Esophagus (tissue), 2 donors: Measurements from ENCODE around the gene TOGARAM2. TPM values are rescaled to one million over a fixed set of nuclear protein-coding genes. Genes with fewer than 3 reads are reported as not detected.

Experiments used
- H3K27ac ChIP-seq, 2 donors: one replicate each; pipeline ENCODE4 v1.5.1; 2013; ENCODE audit warnings: low read depth in 2 of 2, mild to moderate bottlenecking in 2 of 2, inconsistent platforms in 1 of 2, low read length in 1 of 2, moderate library complexity in 1 of 2
- H3K27me3 ChIP-seq, 2 donors: one replicate each; pipeline ENCODE4 v1.6.1; 2013; ENCODE audit warnings: low read length in 2 of 2, control low read depth in 1 of 2, mild to moderate bottlenecking in 1 of 2; ENCODE audit not compliant: insufficient read depth in 2 of 2, control insufficient read depth in 1 of 2
- H3K36me3 ChIP-seq, 2 donors: one replicate each; pipeline ENCODE4 v1.6.1; 2013; ENCODE audit warnings: low read length in 1 of 2; ENCODE audit not compliant: control insufficient read depth in 2 of 2, insufficient read depth in 2 of 2
- H3K4me1 ChIP-seq, 2 donors: one replicate each; pipeline ENCODE4 v1.6.1; 2013; ENCODE audit warnings: low read length in 1 of 2; ENCODE audit not compliant: control insufficient read depth in 2 of 2, insufficient read depth in 2 of 2
- H3K4me3 ChIP-seq, 2 donors: one replicate each; pipeline ENCODE4 v1.5.1; 2013; ENCODE audit warnings: low read length in 2 of 2, mild to moderate bottlenecking in 2 of 2, low read depth in 1 of 2, moderate library complexity in 1 of 2
- H3K9me3 ChIP-seq, 2 donors: one replicate each; pipeline ENCODE4 v1.6.1; 2013; ENCODE audit warnings: mild to moderate bottlenecking in 2 of 2, low read depth in 1 of 2, low read length in 1 of 2, moderate library complexity in 1 of 2; ENCODE audit not compliant: control insufficient read depth in 2 of 2, insufficient read depth in 1 of 2
- WGBS, 2 donors: extraction: QIAGEN DNeasy Blood & Tissue Kit; methylation state at CpG; one replicate each; pipeline ENCODE4 v1.1.7; 2013; 5-methylcytosine and 5-hydroxymethylcytosine counted together
- polyA plus RNA-seq, 2 donors: library from polyadenylated mRNA; stranded (reverse); fragments of 200-250 nt; gene quantifications; one replicate each; pipeline ENCODE4 v1.2.3, GENCODE V29; 2013
- donor health status: healthy with polysubstance abuse.
- donor health status: Bipolar disorder and iron deficiency.

Gene TOGARAM2
- polyA plus RNA-seq, 2 donors, result 0.42 to 1.8 TPM

GRCh38 chr2:29006092-29006979 lies 25.2 kb downstream of the TOGARAM2 start:
- Histone ChIP-seq H3K27ac (no peak overlapping the region), H3K4me3 (no peak overlapping the region), H3K4me1 (peaks cover 5 to 7% of the 10 kb centered on the region in 2 donors), H3K27me3 (no peaks in the 10 kb centered on the region), H3K9me3 (peaks cover 0 to 11% of the 10 kb centered on the region in 2 donors), H3K36me3 (no peaks in the 10 kb centered on the region)
- WGBS, 2 donors, result 70 to 79% methylated on average over 12 of the region's 12 CpGs

GRCh38 chr2:29006980-29007301 lies 25.8 kb downstream of the TOGARAM2 start:
- Histone ChIP-seq H3K27me3 (no peaks in the 10 kb centered on the region), H3K4me3 (no peak overlapping the region), H3K27ac (no peak overlapping the region), H3K4me1 (peaks cover 5 to 12% of the 10 kb centered on the region in 2 donors), H3K9me3 (peaks cover 0 to 11% of the 10 kb centered on the region in 2 donors), H3K36me3 (no peaks in the 10 kb centered on the region)
- 93% methylated on average over 2 of the region's 2 CpGs for WGBS, 2 donors

- no peaks in the 10 kb centered on the region for H3K27me3 ChIP-seq
- H3K36me3 ChIP-seq, result no peaks in the 10 kb centered on the region
- peaks cover 5 to 18% of the 10 kb centered on the region in 2 donors for H3K4me1 ChIP-seq
- peak overlapping the region in 1 of 2 donors; percentile 11 for H3K27ac ChIP-seq
- H3K4me3 ChIP-seq, result no peak overlapping the region
- WGBS, 2 donors, result 86 to 89% methylated on average over 9 of the region's 9 CpGs
- peaks cover 0 to 11% of the 10 kb centered on the region in 2 donors for H3K9me3 ChIP-seq
Observed at GRCh38 chr2:29009270-29009669, 28.2 kb downstream of the TOGARAM2 start.

- Histone ChIP-seq H3K27me3 (no peaks in the 10 kb centered on the region), H3K9me3 (peaks cover 0 to 10% of the 10 kb centered on the region in 2 donors), H3K4me3 (no peak overlapping the region), H3K27ac (peak overlapping the region; percentile 14 to 42), H3K36me3 (no peaks in the 10 kb centered on the region), H3K4me1 (peaks cover 5 to 20% of the 10 kb centered on the region in 2 donors)
- 82 to 83% methylated on average over 25 to 26 of the region's 26 CpGs for WGBS, 2 donors
Observed at GRCh38 chr2:29009711-29010677, 28.9 kb downstream of the TOGARAM2 start.

- Histone ChIP-seq H3K4me1 (peaks cover 5 to 18% of the 10 kb centered on the region in 2 donors), H3K4me3 (no peak overlapping the region), H3K27ac (peak overlapping the region; percentile 38 to 72), H3K9me3 (peaks cover 0 to 7% of the 10 kb centered on the region in 2 donors), H3K36me3 (no peaks in the 10 kb centered on the region), H3K27me3 (no peaks in the 10 kb centered on the region)
- 44 to 54% methylated on average over 7 of the region's 7 CpGs for WGBS, 2 donors
Observed at GRCh38 chr2:29010946-29011345, 29.8 kb downstream of the TOGARAM2 start.

GRCh38 chr2:29011418-29012060 lies 30.4 kb downstream of the TOGARAM2 start:
- Histone ChIP-seq H3K27ac (peak overlapping the region; percentile 72 to 74), H3K4me1 (peaks cover 5 to 16% of the 10 kb centered on the region in 2 donors), H3K36me3 (no peaks in the 10 kb centered on the region), H3K27me3 (no peaks in the 10 kb centered on the region), H3K9me3 (peaks cover 0 to 3% of the 10 kb centered on the region in 2 donors), H3K4me3 (no peak overlapping the region)
- 38 to 51% methylated on average over 19 of the region's 19 CpGs for WGBS, 2 donors

GRCh38 chr2:29012211-29012681 lies 31.1 kb downstream of the TOGARAM2 start:
- 35 to 49% methylated on average over 9 of the region's 9 CpGs for WGBS, 2 donors
- Histone ChIP-seq H3K4me3 (no peak overlapping the region), H3K36me3 (no peaks in the 10 kb centered on the region), H3K9me3 (peaks cover 0 to 3% of the 10 kb centered on the region in 2 donors), H3K27me3 (no peaks in the 10 kb centered on the region), H3K27ac (peak overlapping the region; percentile 72 to 74), H3K4me1 (peaks cover 5 to 19% of the 10 kb centered on the region in 2 donors)

- 72 to 78% methylated on average over 11 of the region's 11 CpGs for WGBS, 2 donors
- Histone ChIP-seq H3K4me1 (peaks cover 5 to 19% of the 10 kb centered on the region in 2 donors), H3K27me3 (no peaks in the 10 kb centered on the region), H3K4me3 (no peak overlapping the region), H3K27ac (peak overlapping the region in 1 of 2 donors; percentile 70), H3K9me3 (peaks cover 0 to 3% of the 10 kb centered on the region in 2 donors), H3K36me3 (no peaks in the 10 kb centered on the region)
Observed at GRCh38 chr2:29013057-29013780, 32.1 kb downstream of the TOGARAM2 start.
